Measurements from ENCODE around the gene TP53BP2.

DNA sequence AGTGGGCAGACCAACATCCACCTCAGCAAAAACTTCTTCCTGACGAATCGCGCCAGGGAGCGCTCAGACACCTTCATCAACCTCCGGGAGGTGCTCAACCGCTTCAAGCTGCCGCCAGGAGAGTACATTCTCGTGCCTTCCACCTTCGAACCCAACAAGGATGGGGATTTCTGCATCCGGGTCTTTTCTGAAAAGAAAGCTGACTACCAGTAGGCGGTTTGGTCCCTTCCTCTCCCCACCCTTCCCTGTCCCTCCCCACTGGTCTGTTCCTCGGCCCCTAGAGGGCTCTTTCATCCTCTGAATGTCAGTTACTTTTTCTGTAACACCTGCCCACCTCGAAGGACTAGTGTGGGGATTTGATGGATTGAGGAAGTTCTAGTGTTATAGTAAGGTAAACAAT, 86.5 kb downstream of the TP53BP2 start:
- TF ChIP-seq EZH2 (IDR thresholded peaks at IDR 0.05; ENCODE audit: insufficient read depth, poor library complexity, severe bottlenecking) (no peak), EZH2phosphoT487 (IDR thresholded peaks at IDR 0.05; ENCODE audit: insufficient read depth, low read depth) (no peak)
